ENCODE results near the gene STIMATE. TPM values are rescaled to one million over a fixed set of nuclear protein-coding genes. Genes with fewer than 3 reads are reported as not detected.

Gene STIMATE
- total RNA-seq, 1 donor from 2014 or later, result 8.9 TPM

GRCh38 chr3:52856666-52857065 lies 40.7 kb downstream of the STIMATE start:
- Histone ChIP-seq H3K9me3 (ENCODE audit: control insufficient read depth in 3 of 3, low read length in 3 of 3) (no peaks in the 10 kb centered on the region), H3K4me1 (ENCODE audit: control insufficient read depth in 3 of 3, insufficient read depth in 3 of 3, low read length in 3 of 3) (no peaks in the 10 kb centered on the region), H3K27me3 (ENCODE audit: control insufficient read depth in 3 of 3, insufficient read depth in 3 of 3, low read length in 3 of 3) (no peaks in the 10 kb centered on the region), H3K36me3 (ENCODE audit: control insufficient read depth in 3 of 3, insufficient read depth in 3 of 3, low read length in 3 of 3) (peaks cover 15 to 28% (median 16%) of the 10 kb centered on the region in 3 donors), H3K9ac (ENCODE audit: low read depth in 1 of 3, low read length in 3 of 3) (no peak overlapping the region), H3K27ac (ENCODE audit: low read depth, low read length) (no peak overlapping the region), H3K4me3 (ENCODE audit: low read length in 3 of 3) (no peak overlapping the region)

- H3K27ac ChIP-seq (ENCODE audit: low read depth, low read length), result no peak overlapping the region
- H3K4me1 ChIP-seq (ENCODE audit: control insufficient read depth in 3 of 3, insufficient read depth in 3 of 3, low read length in 3 of 3), result peaks cover 6 to 17% (median 15%) of the 10 kb centered on the region in 3 donors
- peaks cover 26 to 38% (median 31%) of the 10 kb centered on the region in 3 donors for H3K36me3 ChIP-seq (ENCODE audit: control insufficient read depth in 3 of 3, insufficient read depth in 3 of 3, low read length in 3 of 3)
- no peaks in the 10 kb centered on the region for H3K9me3 ChIP-seq (ENCODE audit: control insufficient read depth in 3 of 3, low read length in 3 of 3)
- no peaks in the 10 kb centered on the region for H3K27me3 ChIP-seq (ENCODE audit: control insufficient read depth in 3 of 3, insufficient read depth in 3 of 3, low read length in 3 of 3)
- H3K9ac ChIP-seq (ENCODE audit: low read depth in 1 of 3, low read length in 3 of 3), result no peak overlapping the region
- H3K4me3 ChIP-seq (ENCODE audit: low read length in 3 of 3), result no peak overlapping the region
Observed at GRCh38 chr3:52854013-52854412, 43.3 kb downstream of the STIMATE start.

GRCh38 chr3:52852419-52852818 lies 44.9 kb downstream of the STIMATE start:
- peaks cover 17 to 33% (median 31%) of the 10 kb centered on the region in 3 donors for H3K4me1 ChIP-seq (ENCODE audit: control insufficient read depth in 3 of 3, insufficient read depth in 3 of 3, low read length in 3 of 3)
- no peak overlapping the region for H3K9ac ChIP-seq (ENCODE audit: low read depth in 1 of 3, low read length in 3 of 3)
- H3K36me3 ChIP-seq (ENCODE audit: control insufficient read depth in 3 of 3, insufficient read depth in 3 of 3, low read length in 3 of 3), result peaks cover 27 to 45% (median 38%) of the 10 kb centered on the region in 3 donors
- no peak overlapping the region for H3K4me3 ChIP-seq (ENCODE audit: low read length in 3 of 3)
- H3K9me3 ChIP-seq (ENCODE audit: control insufficient read depth in 3 of 3, low read length in 3 of 3), result no peaks in the 10 kb centered on the region
- H3K27me3 ChIP-seq (ENCODE audit: control insufficient read depth in 3 of 3, insufficient read depth in 3 of 3, low read length in 3 of 3), result no peaks in the 10 kb centered on the region
- H3K27ac ChIP-seq (ENCODE audit: low read depth, low read length), result no peak overlapping the region

- Histone ChIP-seq H3K36me3 (ENCODE audit: control insufficient read depth in 3 of 3, insufficient read depth in 3 of 3, low read length in 3 of 3) (peaks cover 27 to 41% (median 38%) of the 10 kb centered on the region in 3 donors), H3K9me3 (ENCODE audit: control insufficient read depth in 3 of 3, low read length in 3 of 3) (no peaks in the 10 kb centered on the region), H3K4me3 (ENCODE audit: low read length in 3 of 3) (no peak overlapping the region), H3K9ac (ENCODE audit: low read depth in 1 of 3, low read length in 3 of 3) (peak overlapping the region in 2 of 3 donors; percentile 12 to 57), H3K27me3 (ENCODE audit: control insufficient read depth in 3 of 3, insufficient read depth in 3 of 3, low read length in 3 of 3) (no peaks in the 10 kb centered on the region), H3K4me1 (ENCODE audit: control insufficient read depth in 3 of 3, insufficient read depth in 3 of 3, low read length in 3 of 3) (peaks cover 21 to 43% (median 40%) of the 10 kb centered on the region in 3 donors), H3K27ac (ENCODE audit: low read depth, low read length) (no peak overlapping the region)
Observed at GRCh38 chr3:52851348-52851747, 46.0 kb downstream of the STIMATE start.

- peaks cover 34 to 60% (median 55%) of the 10 kb centered on the region in 3 donors for H3K4me1 ChIP-seq (ENCODE audit: control insufficient read depth in 3 of 3, insufficient read depth in 3 of 3, low read length in 3 of 3)
- no peak overlapping the region for H3K4me3 ChIP-seq (ENCODE audit: low read length in 3 of 3)
- no peaks in the 10 kb centered on the region for H3K9me3 ChIP-seq (ENCODE audit: control insufficient read depth in 3 of 3, low read length in 3 of 3)
- H3K9ac ChIP-seq (ENCODE audit: low read depth in 1 of 3, low read length in 3 of 3), result peak overlapping the region; percentile 15 to 74 (median 45)
- no peaks in the 10 kb centered on the region for H3K27me3 ChIP-seq (ENCODE audit: control insufficient read depth in 3 of 3, insufficient read depth in 3 of 3, low read length in 3 of 3)
- H3K27ac ChIP-seq (ENCODE audit: low read depth, low read length), result peak overlapping the region; percentile 97
- H3K36me3 ChIP-seq (ENCODE audit: control insufficient read depth in 3 of 3, insufficient read depth in 3 of 3, low read length in 3 of 3), result peaks cover 20 to 39% (median 38%) of the 10 kb centered on the region in 3 donors
Observed at GRCh38 chr3:52849656-52850055, 47.7 kb downstream of the STIMATE start.

GRCh38 chr3:52848617-52849016 lies 48.7 kb downstream of the STIMATE start:
- H3K4me1 ChIP-seq (ENCODE audit: control insufficient read depth in 3 of 3, insufficient read depth in 3 of 3, low read length in 3 of 3), result peaks cover 45 to 70% (median 66%) of the 10 kb centered on the region in 3 donors
- no peaks in the 10 kb centered on the region for H3K27me3 ChIP-seq (ENCODE audit: control insufficient read depth in 3 of 3, insufficient read depth in 3 of 3, low read length in 3 of 3)
- H3K36me3 ChIP-seq (ENCODE audit: control insufficient read depth in 3 of 3, insufficient read depth in 3 of 3, low read length in 3 of 3), result peaks cover 20 to 34% (median 31%) of the 10 kb centered on the region in 3 donors
- H3K9ac ChIP-seq (ENCODE audit: low read depth in 1 of 3, low read length in 3 of 3), result peak overlapping the region; percentile 28 to 74 (median 60)
- H3K9me3 ChIP-seq (ENCODE audit: control insufficient read depth in 3 of 3, low read length in 3 of 3), result no peaks in the 10 kb centered on the region
- peak overlapping the region in 2 of 3 donors; percentile 7 to 19 for H3K4me3 ChIP-seq (ENCODE audit: low read length in 3 of 3)
- peak overlapping the region; percentile 97 for H3K27ac ChIP-seq (ENCODE audit: low read depth, low read length)

- Histone ChIP-seq H3K36me3 (ENCODE audit: control insufficient read depth in 3 of 3, insufficient read depth in 3 of 3, low read length in 3 of 3) (peaks cover 20 to 31% (median 30%) of the 10 kb centered on the region in 3 donors), H3K27me3 (ENCODE audit: control insufficient read depth in 3 of 3, insufficient read depth in 3 of 3, low read length in 3 of 3) (no peaks in the 10 kb centered on the region), H3K4me3 (ENCODE audit: low read length in 3 of 3) (no peak overlapping the region), H3K4me1 (ENCODE audit: control insufficient read depth in 3 of 3, insufficient read depth in 3 of 3, low read length in 3 of 3) (peaks cover 53 to 79% (median 74%) of the 10 kb centered on the region in 3 donors), H3K27ac (ENCODE audit: low read depth, low read length) (peak overlapping the region; percentile 97), H3K9ac (ENCODE audit: low read depth in 1 of 3, low read length in 3 of 3) (peak overlapping the region in 1 of 3 donors; percentile 45), H3K9me3 (ENCODE audit: control insufficient read depth in 3 of 3, low read length in 3 of 3) (no peaks in the 10 kb centered on the region)
Observed at GRCh38 chr3:52847726-52848125, 49.6 kb downstream of the STIMATE start.

GRCh38 chr3:52847241-52847640 lies 50.1 kb downstream of the STIMATE start:
- no peak overlapping the region for H3K4me3 ChIP-seq (ENCODE audit: low read length in 3 of 3)
- peak overlapping the region; percentile 97 for H3K27ac ChIP-seq (ENCODE audit: low read depth, low read length)
- H3K27me3 ChIP-seq (ENCODE audit: control insufficient read depth in 3 of 3, insufficient read depth in 3 of 3, low read length in 3 of 3), result no peaks in the 10 kb centered on the region
- no peak overlapping the region for H3K9ac ChIP-seq (ENCODE audit: low read depth in 1 of 3, low read length in 3 of 3)
- H3K4me1 ChIP-seq (ENCODE audit: control insufficient read depth in 3 of 3, insufficient read depth in 3 of 3, low read length in 3 of 3), result peaks cover 58 to 84% (median 79%) of the 10 kb centered on the region in 3 donors
- no peaks in the 10 kb centered on the region for H3K9me3 ChIP-seq (ENCODE audit: control insufficient read depth in 3 of 3, low read length in 3 of 3)
- peaks cover 15 to 32% (median 26%) of the 10 kb centered on the region in 3 donors for H3K36me3 ChIP-seq (ENCODE audit: control insufficient read depth in 3 of 3, insufficient read depth in 3 of 3, low read length in 3 of 3)

- Histone ChIP-seq H3K9me3 (ENCODE audit: control insufficient read depth in 3 of 3, low read length in 3 of 3) (no peaks in the 10 kb centered on the region), H3K4me1 (ENCODE audit: control insufficient read depth in 3 of 3, insufficient read depth in 3 of 3, low read length in 3 of 3) (peaks cover 66 to 91% (median 87%) of the 10 kb centered on the region in 3 donors), H3K36me3 (ENCODE audit: control insufficient read depth in 3 of 3, insufficient read depth in 3 of 3, low read length in 3 of 3) (peaks cover 11 to 30% (median 20%) of the 10 kb centered on the region in 3 donors), H3K27me3 (ENCODE audit: control insufficient read depth in 3 of 3, insufficient read depth in 3 of 3, low read length in 3 of 3) (no peaks in the 10 kb centered on the region), H3K9ac (ENCODE audit: low read depth in 1 of 3, low read length in 3 of 3) (peak overlapping the region in 2 of 3 donors; percentile 7 to 34), H3K4me3 (ENCODE audit: low read length in 3 of 3) (peak overlapping the region in 1 of 3 donors; percentile 10), H3K27ac (ENCODE audit: low read depth, low read length) (peak overlapping the region; percentile 97)
Observed at GRCh38 chr3:52846432-52846965, 50.8 kb downstream of the STIMATE start.

GRCh38 chr3:52845691-52846431 lies 51.5 kb downstream of the STIMATE start:
- Histone ChIP-seq H3K9ac (ENCODE audit: low read depth in 1 of 3, low read length in 3 of 3) (peak overlapping the region; percentile 7 to 74 (median 61)), H3K4me1 (ENCODE audit: control insufficient read depth in 3 of 3, insufficient read depth in 3 of 3, low read length in 3 of 3) (peaks cover 72 to 92% (median 88%) of the 10 kb centered on the region in 3 donors), H3K27me3 (ENCODE audit: control insufficient read depth in 3 of 3, insufficient read depth in 3 of 3, low read length in 3 of 3) (no peaks in the 10 kb centered on the region), H3K36me3 (ENCODE audit: control insufficient read depth in 3 of 3, insufficient read depth in 3 of 3, low read length in 3 of 3) (peaks cover 9 to 29% (median 18%) of the 10 kb centered on the region in 3 donors), H3K9me3 (ENCODE audit: control insufficient read depth in 3 of 3, low read length in 3 of 3) (no peaks in the 10 kb centered on the region), H3K27ac (ENCODE audit: low read depth, low read length) (peak overlapping the region; percentile 97), H3K4me3 (ENCODE audit: low read length in 3 of 3) (peak overlapping the region; percentile 45 to 54 (median 49))
